ENCODE data around the gene CRAMP1.
"Not testable (repeated sequence)": the region's sequence is repeated elsewhere in the genome, so short reads cannot be mapped to it uniquely, and the experiment has no call there.

CRAMP1 gene

DNA sequence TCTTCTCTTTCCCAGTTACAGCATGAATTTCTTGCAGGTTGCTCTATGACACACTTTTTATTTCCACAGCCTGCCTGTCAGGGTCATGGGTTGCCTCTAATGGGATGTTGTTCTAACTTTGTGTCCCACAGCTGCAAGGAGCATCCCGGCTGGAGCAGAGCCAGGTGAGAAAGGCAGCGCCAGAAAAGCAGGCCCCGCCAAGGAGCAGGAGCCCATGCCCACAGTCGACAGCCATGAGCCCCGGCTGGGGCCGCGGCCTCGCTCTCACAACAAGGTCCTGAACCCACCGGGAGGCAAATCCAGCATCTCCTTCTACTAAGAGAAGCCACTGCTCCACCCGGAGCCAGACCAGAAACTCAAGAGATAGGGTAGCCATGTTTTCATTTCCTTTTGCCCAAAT is 86.5 kb downstream of the CRAMP1 start:
- ChIA-PET POLR2A (no interaction called here), CTCF (interaction anchor here (1.5 kb wide), 1 partner anchor 231 kb away, joined by 3 read pairs; no protein-coding TSS in a partner anchor)
- no peak for TF ChIP-seq CTCF (IDR thresholded peaks at IDR 0.05; ENCODE audit: insufficient read depth, low read length, missing control alignments)
- H3K4me3 ChIP-seq (ENCODE audit: low read depth, low read length): no peak overlapping the region
- no peak for DNase-seq (ENCODE audit: low read depth, low spot score)

- no peak for DNase-seq (ENCODE audit: low read depth, low spot score)
- ChIA-PET CTCF (interaction anchor here (0.7 to 1.5 kb wide), 6 partner anchors 9 to 229 kb away, joined by 3 to 7 read pairs (median 4); no protein-coding TSS in a partner anchor), POLR2A (no interaction called here)
- no peak overlapping the region for H3K4me3 ChIP-seq (ENCODE audit: low read depth, low read length)
- no peak for TF ChIP-seq CTCF (IDR thresholded peaks at IDR 0.05; ENCODE audit: insufficient read depth, low read length, missing control alignments)
Observed at GRCh38 chr16:1700246-1700645, 88.1 kb downstream of the CRAMP1 start.

- POLR2A ChIA-PET: no interaction called here
- no peak overlapping the region for H3K4me3 ChIP-seq (ENCODE audit: low read depth, low read length)
- DNase-seq (ENCODE audit: low read depth, low spot score): no peak
- no peak for TF ChIP-seq CTCF (IDR thresholded peaks at IDR 0.05; ENCODE audit: insufficient read depth, low read length, missing control alignments)
- CTCF ChIA-PET: interaction anchor here (1.2 to 3.5 kb wide), 3 partner anchors 10 to 23 kb away, joined by 4 to 23 read pairs (median 5); no protein-coding TSS in a partner anchor
Observed at GRCh38 chr16:1701216-1701878, 89.2 kb downstream of the CRAMP1 start.

- POLR2A ChIA-PET: interaction anchor here (0.7 to 1.6 kb wide), 7 partner anchors 13 to 94 kb away, joined by 3 to 8 read pairs (median 4); partner anchors contain the start of genes EME2, IFT140, JPT2 and MRPS34
- DNase-seq (ENCODE audit: low read depth, low spot score): not testable (repeated sequence)
- H3K4me3 ChIP-seq (ENCODE audit: low read depth, low read length): peak overlapping the region; percentile 99
- CTCF ChIA-PET: interaction anchor here (0.7 to 5.1 kb wide), 34 partner anchors 8 to 286 kb away, joined by 3 to 66 read pairs (median 4); partner anchors contain the start of genes EME2, JPT2, MRPS34 and NME3
Observed at GRCh38 chr16:1705324-1705687, 93.1 kb downstream of the CRAMP1 start.

GRCh38 chr16:1705688-1706385 is 93.7 kb downstream of the CRAMP1 start, which contains the start of gene MAPK8IP3:
MAPK8IP3 (plus strand) TSS chr16:1706195; CDS start chr16:1706340, 145 bp downstream.
- no peak for DNase-seq (ENCODE audit: low read depth, low spot score)
- peak within 1 kb of the TSS; percentile 99 for H3K4me3 ChIP-seq (ENCODE audit: low read depth, low read length)
- ChIA-PET POLR2A (interaction anchor here (0.9 to 1.6 kb wide), 6 partner anchors 28 to 95 kb away, joined by 3 to 8 read pairs (median 5); partner anchors contain the start of genes EME2, IFT140, JPT2 and MRPS34), CTCF (interaction anchor here (0.7 to 5.1 kb wide), 36 partner anchors 8 to 286 kb away, joined by 3 to 66 read pairs (median 4); partner anchors contain the start of genes EME2, JPT2, MRPS34 and NME3)
- TF ChIP-seq CTCF (IDR thresholded peaks at IDR 0.05; ENCODE audit: insufficient read depth, low read length, missing control alignments): peak; percentile 72

DNA sequence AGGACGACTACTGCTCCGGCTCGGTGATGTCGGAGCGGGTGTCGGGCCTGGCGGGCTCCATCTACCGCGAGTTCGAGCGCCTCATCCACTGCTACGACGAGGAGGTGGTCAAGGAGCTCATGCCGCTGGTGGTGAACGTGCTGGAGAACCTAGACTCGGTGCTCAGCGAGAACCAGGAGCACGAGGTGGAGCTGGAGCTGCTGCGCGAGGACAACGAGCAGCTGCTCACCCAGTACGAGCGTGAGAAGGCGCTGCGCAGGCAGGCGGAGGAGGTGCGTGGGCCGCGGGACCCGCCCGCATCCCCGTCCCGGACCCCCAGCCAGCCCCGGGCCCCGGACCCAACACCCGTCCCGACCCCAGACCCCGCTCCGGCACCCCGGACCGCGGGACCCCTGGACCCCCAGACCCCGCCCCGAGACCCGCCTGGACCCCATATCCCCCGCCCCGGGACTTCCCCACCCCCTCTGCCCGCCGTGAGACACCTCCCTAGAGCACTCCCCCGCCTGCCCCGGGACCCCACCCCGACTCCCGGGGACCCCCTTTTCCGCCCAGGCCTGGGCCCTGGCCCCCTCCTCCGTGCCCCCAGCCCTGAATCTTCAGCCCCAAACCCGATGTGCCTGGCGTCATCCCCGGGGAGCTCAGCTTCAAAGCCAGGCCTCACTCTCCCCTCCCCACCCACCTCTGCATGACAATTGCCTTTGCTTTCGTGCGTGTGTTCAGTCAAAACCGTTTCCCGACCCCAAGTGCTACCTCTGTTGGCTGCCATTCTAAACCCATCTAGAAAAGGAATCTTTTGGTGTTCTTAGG is 94.4 kb downstream of the CRAMP1 start:
- ChIA-PET POLR2A (interaction anchor here (1.1 to 1.6 kb wide), 5 partner anchors 32 to 95 kb away, joined by 3 to 8 read pairs (median 6); partner anchors contain the start of genes IFT140, NUBP2 and SPSB3), CTCF (interaction anchor here (0.8 to 5.1 kb wide), 31 partner anchors 7 to 214 kb away, joined by 3 to 66 read pairs (median 4); partner anchors contain the start of genes EME2, JPT2, MRPS34 and NME3)
- TF ChIP-seq CTCF (IDR thresholded peaks at IDR 0.05; ENCODE audit: insufficient read depth, low read length, missing control alignments): no peak
- peak overlapping the region; percentile 99 for H3K4me3 ChIP-seq (ENCODE audit: low read depth, low read length)
- DNase-seq (ENCODE audit: low read depth, low spot score): no peak

All from AG04449 (cell line).